Kidney glomerular epithelial cell (primary cell): ENCODE data around the gene RARG.
"Not testable (repeated sequence)": the region's sequence is repeated elsewhere in the genome, so short reads cannot be mapped to it uniquely, and the experiment has no call there.

Experiments used
- DNase-seq: peaks from one replicate; lab custom pipeline; 2025; lab: John Stamatoyannopoulos, UW

The RARG gene

GRCh38 chr12:53191096-53191884, 40.7 kb downstream of the RARG start:
- no peak for DNase-seq

GRCh38 chr12:53190108-53190729, 41.8 kb downstream of the RARG start:
- DNase-seq: peak; percentile 29

- no peak for DNase-seq
Observed at GRCh38 chr12:53187145-53187899, 44.7 kb downstream of the RARG start.

DNA sequence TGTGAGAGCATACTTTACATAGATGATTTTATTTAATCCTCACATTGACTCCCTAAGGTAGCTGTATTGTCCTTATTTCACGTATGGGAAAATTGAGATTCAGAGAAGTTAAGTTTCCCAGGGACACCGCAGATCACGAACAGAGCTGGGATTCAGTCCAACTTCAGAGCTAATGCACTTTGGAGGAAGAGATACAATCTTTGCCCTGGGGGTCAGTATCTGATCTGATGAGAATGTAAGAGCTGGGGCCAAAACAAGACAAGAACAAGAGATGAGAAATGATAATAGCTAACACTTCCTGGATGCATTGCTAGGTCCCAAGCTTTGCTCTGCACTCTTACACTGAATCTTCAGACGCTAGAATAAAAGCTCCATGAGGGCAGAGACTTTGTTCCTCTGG, 45.3 kb downstream of the RARG start:
- no peak for DNase-seq

- no peak for DNase-seq
Observed at GRCh38 chr12:53185582-53186153, 46.3 kb downstream of the RARG start.

GRCh38 chr12:53184828-53185227, 47.2 kb downstream of the RARG start:
- DNase-seq: no peak

- no peak for DNase-seq
Observed at GRCh38 chr12:53182903-53183302, 49.1 kb downstream of the RARG start.

GRCh38 chr12:53181935-53182334, 50.1 kb downstream of the RARG start:
- no peak for DNase-seq

DNA sequence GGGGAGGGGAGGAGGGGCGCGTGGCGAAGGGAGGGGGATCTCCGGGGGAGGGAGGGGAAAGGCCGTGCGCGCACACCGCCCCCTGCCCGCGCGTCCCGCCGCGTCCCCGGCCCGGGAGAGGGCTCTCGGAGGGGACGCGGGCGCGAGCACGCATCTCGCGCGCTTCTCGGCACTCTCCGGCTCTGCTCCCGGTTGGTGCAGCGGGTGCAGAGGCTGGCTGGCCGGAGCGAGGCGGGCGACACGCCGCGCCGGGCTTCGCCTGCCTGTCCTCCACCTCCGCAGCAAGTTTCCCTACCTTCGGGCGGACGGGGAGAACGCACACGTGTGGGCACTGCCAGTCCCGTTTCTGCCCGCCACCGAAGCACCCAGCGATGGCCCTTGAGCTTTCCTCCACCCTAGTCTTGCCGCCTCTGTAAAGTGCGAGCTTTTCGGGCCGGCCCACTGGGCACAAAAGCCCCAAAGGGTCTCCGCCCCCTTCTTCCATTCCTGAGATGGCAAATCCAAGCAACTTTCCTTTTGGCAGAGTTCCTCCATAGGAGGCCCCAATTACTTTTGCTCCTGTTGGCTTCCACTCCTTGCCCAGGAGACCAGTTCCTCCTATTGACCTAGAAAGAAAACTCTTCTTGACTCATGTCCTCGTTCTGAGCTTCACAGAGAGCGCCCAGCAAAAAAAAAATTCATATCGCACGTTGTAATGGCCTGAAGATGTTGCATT, 50.9 kb downstream of the RARG start:
- peak; percentile 36 for DNase-seq

DNA sequence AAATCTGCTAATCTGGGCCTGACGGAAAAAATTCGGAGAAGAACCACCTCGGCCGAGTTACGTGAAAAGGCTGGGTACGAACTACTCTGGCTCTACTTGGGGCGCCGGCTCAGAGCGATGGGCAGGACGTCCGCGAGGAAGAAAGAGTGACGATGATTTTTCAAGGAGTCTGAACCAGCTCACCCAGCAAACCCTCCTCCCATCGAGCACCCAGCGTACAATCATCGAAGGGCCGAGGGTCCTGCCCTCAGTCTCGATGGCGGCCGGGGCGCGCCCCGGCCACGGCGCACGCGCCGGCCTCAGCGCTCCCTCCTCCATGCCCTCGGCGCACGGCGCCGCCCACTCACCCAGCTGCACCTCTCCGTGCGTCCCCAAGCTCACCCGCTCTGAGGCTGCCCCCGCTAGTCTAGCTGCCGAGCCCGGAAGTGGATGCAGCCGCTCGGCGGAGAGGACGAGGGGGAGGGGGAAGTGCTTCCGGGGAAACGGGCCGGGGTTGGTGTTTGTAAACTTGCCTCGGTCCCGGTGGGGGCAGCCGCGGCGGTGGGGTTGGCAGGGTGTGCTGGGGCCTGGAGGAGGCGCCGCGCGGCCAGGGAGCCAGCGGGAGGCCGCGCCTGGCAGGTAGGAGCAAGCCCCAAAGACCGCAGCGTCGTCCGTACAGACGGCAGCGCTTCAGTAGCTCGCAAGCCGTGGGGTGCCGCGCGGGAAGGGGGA, 51.6 kb downstream of the RARG start, which contains the start of the genes CSAD and ZNF740:
Gene CSAD (minus strand): TSS at position 706 of the 711 bp plus-strand sequence. CDS start 7,455 bp downstream, outside the sequence.
Gene ZNF740 (plus strand): TSS at position 503 of the 711 bp plus-strand sequence. CDS start 1,262 bp downstream, outside the sequence.
- DNase-seq: peak; percentile 95

DNA sequence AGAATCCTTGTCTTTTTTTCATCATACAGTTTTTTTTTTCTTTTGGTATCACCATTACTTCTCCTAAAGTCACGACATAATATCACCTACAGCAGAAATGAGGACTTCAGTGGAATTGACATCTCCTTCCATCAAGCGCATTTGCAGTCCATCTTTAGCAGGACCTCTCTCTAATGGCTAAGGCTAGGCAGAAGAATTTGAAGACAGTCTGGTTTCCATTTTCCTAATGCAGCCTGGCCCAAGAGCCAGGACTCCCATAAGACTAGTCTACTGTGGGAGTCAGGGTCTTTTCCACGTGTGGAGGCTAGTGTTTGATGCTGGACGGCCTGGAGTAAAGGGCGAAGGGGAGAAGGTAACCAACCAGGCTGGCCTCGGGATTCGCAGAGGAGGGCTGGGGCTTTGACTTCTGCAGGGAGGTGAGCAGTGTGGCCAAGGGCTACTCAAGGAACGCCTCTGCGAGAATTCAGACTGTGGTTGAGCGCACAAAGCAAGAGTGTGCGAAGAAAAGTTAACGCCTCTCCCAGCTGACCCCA, 52.3 kb downstream of the RARG start:
- DNase-seq: no peak

DNA sequence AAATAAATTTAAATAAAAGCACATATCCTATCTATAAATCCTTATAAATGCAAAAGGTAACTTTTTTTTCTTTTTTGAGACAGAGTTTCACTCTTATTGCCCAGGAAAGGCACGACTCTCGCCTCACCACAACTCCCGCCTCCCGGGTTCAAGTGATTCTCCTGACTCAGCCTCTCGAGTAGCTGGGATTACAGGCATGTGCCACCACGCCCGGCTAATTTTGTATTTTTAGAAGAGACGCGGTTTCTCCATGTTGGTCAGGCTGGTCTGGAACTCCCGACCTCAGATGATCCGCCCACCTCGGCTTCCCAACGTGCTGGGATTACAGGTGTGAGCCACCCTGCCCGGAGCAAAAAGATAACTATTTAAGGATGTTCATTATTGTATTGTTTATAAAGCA, 53.2 kb downstream of the RARG start:
- not testable (repeated sequence) for DNase-seq

DNA sequence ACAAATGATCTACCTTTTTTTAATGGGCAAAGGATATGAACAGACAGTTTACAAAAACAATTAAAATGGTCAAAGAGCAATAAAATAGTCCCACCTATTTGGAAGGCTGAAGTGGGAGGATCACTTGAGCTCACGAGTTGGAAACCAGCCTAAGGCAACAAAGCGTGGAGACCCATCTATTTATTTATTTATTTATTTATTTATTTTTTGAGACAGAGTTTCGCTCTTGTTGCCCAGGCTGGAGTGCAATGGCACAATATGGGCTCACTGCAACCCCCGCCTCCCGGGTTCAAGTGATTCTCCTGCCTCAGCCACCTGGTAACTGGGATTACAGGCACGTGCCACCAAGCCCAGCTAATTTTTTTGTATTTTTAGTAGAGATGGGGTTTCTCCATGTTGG, 54.6 kb downstream of the RARG start:
- not testable (repeated sequence) for DNase-seq

DNA sequence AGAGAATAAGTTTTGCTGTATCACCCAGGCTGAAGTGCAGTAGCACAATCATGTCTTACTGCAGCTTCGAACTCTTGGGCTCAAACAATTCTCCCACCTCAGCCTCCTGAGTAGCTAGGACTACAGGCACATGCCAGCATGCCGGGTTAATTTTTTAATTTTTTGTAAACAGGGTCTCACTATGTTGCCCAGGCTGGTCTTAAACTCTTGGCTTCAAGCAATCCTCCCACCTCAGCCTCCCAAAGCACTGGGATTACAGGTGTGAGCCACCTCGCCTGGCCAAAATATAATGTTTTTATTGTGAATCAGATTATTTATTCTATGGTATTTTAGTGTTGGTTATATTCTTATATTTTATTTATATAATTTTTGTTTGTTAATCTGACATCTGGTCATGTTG, 55.3 kb downstream of the RARG start:
- no peak for DNase-seq

DNA sequence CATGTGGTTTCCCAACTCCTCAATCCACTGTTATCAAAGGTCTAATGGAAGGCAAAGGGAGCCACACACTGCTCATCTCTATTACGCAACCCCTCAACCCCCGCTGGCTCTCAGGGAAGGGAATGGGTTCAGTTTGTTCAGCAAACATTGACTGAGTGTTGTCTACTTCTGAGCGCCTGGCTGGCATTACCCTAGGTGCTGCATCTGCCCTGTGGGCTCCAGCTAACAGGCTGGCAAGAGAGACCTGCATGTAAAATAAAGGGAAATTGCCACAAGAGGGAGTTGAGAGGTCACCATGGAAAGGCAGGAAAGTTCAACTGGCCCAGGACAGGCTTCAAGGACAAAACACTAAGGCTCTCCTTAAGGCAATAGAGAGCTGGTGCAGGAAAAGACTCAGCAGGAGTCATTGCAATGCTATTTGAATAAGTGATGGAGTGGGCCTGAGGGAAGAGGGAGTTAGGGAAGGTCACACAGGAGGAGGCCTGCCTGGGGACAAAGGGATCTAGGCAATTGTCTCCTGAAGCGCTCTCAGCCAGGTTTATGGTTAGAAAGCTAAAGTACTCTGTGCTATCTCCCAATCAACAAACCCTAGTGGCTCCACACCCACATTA, 57.0 kb downstream of the RARG start:
- DNase-seq: peak; percentile 16

DNA sequence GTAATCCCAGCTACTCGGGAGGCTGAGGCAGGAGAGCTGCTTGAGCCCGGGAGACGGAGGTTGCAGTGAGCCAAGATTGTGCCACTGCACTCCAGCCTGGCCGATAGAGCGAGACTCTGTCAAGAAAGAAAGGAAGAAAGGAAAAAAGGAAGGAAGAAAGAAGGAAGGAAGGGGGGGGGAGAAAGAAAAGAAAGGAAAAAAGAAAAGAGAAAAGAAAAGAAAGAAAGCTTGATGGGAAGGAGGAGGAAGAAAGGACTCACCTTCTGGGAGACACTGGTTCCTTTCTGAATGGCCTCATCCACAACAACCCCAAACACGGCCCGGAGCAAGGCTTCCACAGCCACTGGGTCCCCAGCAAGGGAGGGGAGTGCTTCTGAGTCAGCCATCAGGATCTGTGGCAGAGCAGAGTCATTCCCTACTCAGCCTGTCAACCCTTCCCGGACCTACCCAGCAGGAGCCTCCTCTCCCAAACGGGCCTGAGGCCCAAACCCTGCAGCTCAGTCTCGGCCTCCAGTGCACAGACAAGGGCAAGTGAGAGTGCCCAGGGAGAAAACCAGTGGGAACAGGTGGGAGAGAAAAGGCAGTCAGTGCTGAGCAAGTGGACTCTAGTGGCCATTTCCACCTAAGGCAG, 58.8 kb downstream of the RARG start:
- DNase-seq: no peak

GRCh38 chr12:53172352-53172751, 59.7 kb downstream of the RARG start:
- DNase-seq: no peak

DNA sequence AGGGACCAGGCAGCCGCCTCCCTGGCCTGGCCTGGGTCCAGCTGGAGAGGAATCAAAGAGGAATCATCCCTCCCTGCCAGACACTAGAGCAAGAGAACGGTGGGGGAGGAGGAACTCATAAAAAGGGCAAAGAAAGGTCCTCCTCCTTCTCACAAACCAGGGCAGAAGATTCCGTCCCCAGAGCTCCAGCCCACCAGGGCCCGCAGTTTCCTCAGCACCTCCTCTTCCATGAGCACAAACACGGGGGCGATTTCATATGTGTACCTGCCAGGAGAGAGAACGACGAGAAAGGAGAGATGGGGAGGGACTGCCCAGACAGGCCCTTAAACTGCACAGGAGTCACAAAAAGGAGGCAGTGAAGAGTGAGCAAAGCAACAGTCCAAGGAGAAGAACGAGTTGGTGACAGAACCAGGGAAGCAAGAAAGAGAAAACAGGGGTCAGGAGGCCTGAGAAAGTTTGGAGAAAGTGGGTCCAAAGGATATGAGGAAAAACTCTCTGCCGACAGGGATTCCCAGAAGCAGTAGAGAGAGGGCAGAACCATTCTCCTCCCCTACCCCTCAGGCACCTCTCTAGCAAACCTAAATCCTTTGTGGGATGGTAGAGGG, 60.2 kb downstream of the RARG start:
- no peak for DNase-seq
